SK-N-SH (cell line): ENCODE results near the gene ZRANB2. TPM values are rescaled to one million over a fixed set of nuclear protein-coding genes. Genes with fewer than 3 reads are reported as not detected.

Experiments
- CTCF ChIA-PET: fragments of 300-600, 350-600 bp; formaldehyde crosslinking; extraction: SDS; loops from one replicate; lab custom pipeline; 2021; lab: Yijun Ruan, JAX
- POLR2A ChIA-PET: fragments of 350-600 bp; sonication (Branson Sonifier 250); formaldehyde crosslinking; extraction: SDS; loops from one replicate; lab custom pipeline; 2020; ENCODE audit warnings: antibody characterized with exemption, inconsistent platforms; lab: Yijun Ruan, JAX
- DNase-seq: peaks from one replicate; pipeline ENCODE4 v3.0.0; 2012
- H2AFZ ChIP-seq: fragments of 200-600 bp; sonication (generic); 2 replicates; pipeline ENCODE4 v1.8.1; 2016; ENCODE audit warnings: antibody characterized with exemption, mild to moderate bottlenecking, low read depth
- H3F3A ChIP-seq: fragments of 200-600 bp; sonication (generic); replicated peaks from 2 replicates; pipeline ENCODE3; 2016; ENCODE audit warnings: antibody characterized with exemption, mild to moderate bottlenecking; ENCODE audit not compliant: insufficient read depth
- H3K27ac ChIP-seq, 2 experiments: fragments of 200-500 bp in 1 of 2; fragments of 200-600 bp in 1 of 2; sonication (Bioruptor generic) in 1 of 2; sonication (generic), shearing (Covaris generic) in 1 of 2; 2 replicates each; pipeline versions ENCODE4 v1.5.1 to v1.6.1; 2014 to 2016; ENCODE audit warnings: low read depth in 2 of 2, inconsistent platforms in 1 of 2, low read length in 1 of 2, mild to moderate bottlenecking in 1 of 2, mixed read lengths in 1 of 2
- H3K27me3 ChIP-seq: fragments of 200-600 bp; sonication (generic), shearing (Covaris generic); 2 replicates; pipeline ENCODE4 v1.6.1; 2016; ENCODE audit warnings: mixed run types; ENCODE audit not compliant: insufficient read depth
- H3K36me3 ChIP-seq, 2 experiments: fragments of 200-500 bp in 1 of 2; fragments of 200-600 bp in 1 of 2; sonication (Bioruptor generic) in 1 of 2; sonication (generic) in 1 of 2; replicated peaks in 1 of 2; 2 replicates each; pipeline versions ENCODE3 to v1.5.1; 2014 to 2016; ENCODE audit warnings: low read length in 1 of 2, mild to moderate bottlenecking in 1 of 2; ENCODE audit not compliant: insufficient read depth in 2 of 2, control insufficient read depth in 1 of 2
- H3K4me1 ChIP-seq, 2 experiments: fragments of 200-500 bp in 1 of 2; fragments of 200-600 bp in 1 of 2; sonication (Bioruptor generic) in 1 of 2; sonication (generic), shearing (Covaris generic) in 1 of 2; 2 replicates each; pipeline versions ENCODE4 v1.5.1 to v1.6.1; 2014 to 2016; ENCODE audit warnings: low read depth in 1 of 2, low read length in 1 of 2, mixed run types in 1 of 2; ENCODE audit not compliant: insufficient read depth in 2 of 2, control insufficient read depth in 1 of 2
- H3K4me2 ChIP-seq: fragments of 200-600 bp; sonication (generic), shearing (Covaris generic); 2 replicates; pipeline ENCODE4 v1.6.1; 2017; ENCODE audit warnings: mixed run types
- H3K4me3 ChIP-seq, 2 experiments: fragments of 200-500 bp in 1 of 2; fragments of 200-600 bp in 1 of 2; sonication (Bioruptor generic) in 1 of 2; sonication (generic), shearing (Covaris generic) in 1 of 2; 2 replicates each; pipeline versions ENCODE4 v1.5.1 to v1.8.1; 2014 to 2016; ENCODE audit warnings: low read depth in 2 of 2, inconsistent platforms in 1 of 2, low read length in 1 of 2, mild to moderate bottlenecking in 1 of 2, mixed read lengths in 1 of 2, moderate library complexity in 1 of 2
- H3K79me2 ChIP-seq: fragments of 200-600 bp; sonication (generic); 2 replicates; pipeline ENCODE4 v1.8.1; 2017; ENCODE audit warnings: mild to moderate bottlenecking; ENCODE audit not compliant: insufficient read depth
- H3K9ac ChIP-seq: fragments of 200-600 bp; sonication (generic); 2 replicates; pipeline ENCODE4 v1.6.1; 2017; ENCODE audit warnings: mixed run types
- H3K9me2 ChIP-seq: fragments of 200-600 bp; sonication (generic); 2 replicates; pipeline ENCODE4 v1.6.1; 2017; ENCODE audit warnings: mixed run types
- H3K9me3 ChIP-seq: fragments of 200-600 bp; sonication (generic); 2 replicates; pipeline ENCODE4 v1.6.1; 2017; ENCODE audit warnings: mixed run types, mild to moderate bottlenecking, moderate library complexity
- H4K20me1 ChIP-seq: fragments of 200-600 bp; sonication (generic); 2 replicates; pipeline ENCODE4 v1.6.1; 2017; ENCODE audit warnings: mild to moderate bottlenecking, mixed run types; ENCODE audit not compliant: insufficient read depth
- CHD2 ChIP-seq: fragments of 150-350 bp; IDR thresholded peaks from 2 replicates; pipeline ENCODE4 v1.6.1; 2018; ENCODE audit warnings: low read length; ENCODE audit not compliant: partially characterized antibody
- CTCF ChIP-seq: fragments of 200-600 bp; sonication (generic); IDR thresholded peaks from 2 replicates; pipeline ENCODE4 v1.6.1; 2017; ENCODE audit warnings: antibody characterized with exemption, mild to moderate bottlenecking, moderate library complexity
- ELF1 ChIP-seq: IDR thresholded peaks from 2 replicates; pipeline ENCODE4 v1.4.0; 2012
- EP300 ChIP-seq, 2 experiments: IDR thresholded peaks; 2 replicates each; pipeline versions ENCODE4 v1.4.0 to v1.6.1; 2012; ENCODE audit warnings: borderline replicate concordance in 1 of 2, low read depth in 1 of 2, low read length in 1 of 2
- FOSL2 ChIP-seq: IDR thresholded peaks from 2 replicates; pipeline ENCODE4 v1.4.0; 2012; ENCODE audit warnings: low read depth, mild to moderate bottlenecking, moderate library complexity, borderline replicate concordance
- FOXJ3 ChIP-seq: sonication (generic); formaldehyde crosslinking; IDR thresholded peaks from 2 replicates; pipeline ENCODE4 v1.5.1; 2020; ENCODE audit warnings: mild to moderate bottlenecking, missing genetic modification reagents
- FOXM1 ChIP-seq: IDR thresholded peaks from 2 replicates; pipeline ENCODE4 v1.4.0; 2012; ENCODE audit warnings: low read depth, mild to moderate bottlenecking
- GABPA ChIP-seq: IDR thresholded peaks from 2 replicates; pipeline ENCODE4 v1.4.0; 2012; ENCODE audit warnings: low read depth, mild to moderate bottlenecking
- MAX ChIP-seq: IDR thresholded peaks from 2 replicates; pipeline ENCODE4 v1.4.0; 2012; ENCODE audit warnings: low read depth
- MXI1 ChIP-seq: IDR thresholded peaks from 2 replicates; pipeline ENCODE4 v1.6.1; 2012; ENCODE audit warnings: mild to moderate bottlenecking, low read depth, low read length, improper control_type of control experiment
- NRF1 ChIP-seq: IDR thresholded peaks from 2 replicates; pipeline ENCODE4 v1.6.1; 2012; ENCODE audit warnings: low read depth, mild to moderate bottlenecking, low read length
- PBX3 ChIP-seq: IDR thresholded peaks from 2 replicates; pipeline ENCODE4; 2012
- POLR2AphosphoS5 ChIP-seq: IDR thresholded peaks from 2 replicates; pipeline ENCODE4 v1.6.1; 2012; ENCODE audit warnings: low read depth, low read length
- REST ChIP-seq: IDR thresholded peaks from 2 replicates; pipeline ENCODE4 v1.6.1; 2012; ENCODE audit warnings: mild to moderate bottlenecking, low read depth, low read length, moderate library complexity
- SIN3A ChIP-seq: IDR thresholded peaks from 2 replicates; pipeline ENCODE4 v1.6.1; 2012; ENCODE audit warnings: low read depth, mild to moderate bottlenecking, low read length, moderate library complexity, borderline replicate concordance
- SMC3 ChIP-seq: IDR thresholded peaks from 2 replicates; pipeline ENCODE4 v1.6.1; 2012; ENCODE audit warnings: low read depth, low read length, improper control_type of control experiment
- TAF1 ChIP-seq: IDR thresholded peaks from 2 replicates; pipeline ENCODE4 v1.6.1; 2012; ENCODE audit warnings: low read depth, mild to moderate bottlenecking, low read length, moderate library complexity, borderline replicate concordance
- TCF12 ChIP-seq: IDR thresholded peaks from 2 replicates; pipeline ENCODE4 v1.4.0; 2012
- USF2 ChIP-seq: fragments of 150-350 bp; IDR thresholded peaks from 2 replicates; pipeline ENCODE4 v1.6.1; 2017; ENCODE audit warnings: antibody characterized with exemption, low read length, low read depth, borderline replicate concordance
- ZBTB33 ChIP-seq: IDR thresholded peaks from 2 replicates; pipeline ENCODE4 v1.4.0; 2012; ENCODE audit warnings: low read depth, borderline replicate concordance
- WGBS: methylation state at CpG from one replicate; pipeline ENCODE4 v1.1.6; 2017; ENCODE audit warnings: low lambda C conversion rate; 5-methylcytosine and 5-hydroxymethylcytosine counted together
- polyA plus RNA-seq, 3 experiments: library from polyadenylated mRNA; depleted of rRNA; stranded (reverse); fragments of >200 nt; gene quantifications; 2 replicates each; pipeline ENCODE4 v1.2.3, GENCODE V29; 2012

Gene ZRANB2
- polyA plus RNA-seq, 1 of the 3 experiments (the other 2 are of a cell fraction): 45.2 TPM

- TF ChIP-seq REST (no peak), FOSL2 (no peak), MXI1 (no peak), EP300 (IDR thresholded peaks at IDR 0.05; ENCODE audit: borderline replicate concordance in 1 of 2, low read depth in 1 of 2, low read length in 1 of 2) (no peak), FOXJ3 (CRISPR knock-in tag) (no peak), CTCF (no peak), USF2 (no peak), MAX (no peak), POLR2AphosphoS5 (no peak), SMC3 (no peak), GABPA (no peak), NRF1 (no peak), ZBTB33 (no peak), SIN3A (no peak), TCF12 (no peak), PBX3 (no peak), ELF1 (no peak), FOXM1 (no peak), CHD2 (no peak), TAF1 (no peak)
- Histone ChIP-seq H2AFZ (no peak overlapping the region), H3K9me3 (no peaks in the 10 kb centered on the region), H4K20me1 (no peaks in the 10 kb centered on the region), H3K36me3 (no peaks in the 10 kb centered on the region), H3K27ac (no peak overlapping the region), H3K9ac (no peak overlapping the region), H3K79me2 (no peaks in the 10 kb centered on the region), H3F3A (peaks cover 8% of the 10 kb centered on the region), H3K4me3 (no peak overlapping the region), H3K4me2 (no peak overlapping the region), H3K27me3 (no peaks in the 10 kb centered on the region), H3K4me1 (peaks cover 0 to 20% of the 10 kb centered on the region in 2 experiments; a peak in 1 of 4 replicates), H3K9me2 (no peaks in the 10 kb centered on the region)
- POLR2A ChIA-PET: no interaction called here
- 57% methylated on average over 2 of the region's 2 CpGs for WGBS
- no peak for DNase-seq
- CTCF ChIA-PET: interaction anchor here (0.6 kb wide), 1 partner anchor 183 kb away, joined by 6 read pairs; no protein-coding TSS in a partner anchor
Measured at GRCh38 chr1:71038942-71039341, 41.9 kb downstream of the ZRANB2 start.
